Esophagus mucosa (tissue), 1 donor: ENCODE data around the gene FSTL1. TPM values are rescaled to one million over a fixed set of nuclear protein-coding genes. Genes with fewer than 3 reads are reported as not detected.
A peak's percentile ranks its signal among the peaks of the same experiment; 100 is the strongest.

Experiments used
- ATAC-seq: fragments of 200-7000 bp; cut with Tn5 transposase; one replicate; pipeline ENCODE4 v1.9.1; 2020
- total RNA-seq: library from RNA; stranded (reverse); gene quantifications from one replicate; pipeline ENCODE4 v1.2.4, GENCODE V29; 2023
- donor health status: DM: yes; HTN: yes; CAD: no.

FSTL1 gene
- total RNA-seq, 1 donor from 2014 or later: 15.8 TPM

- peak; percentile 27 for ATAC-seq
These were observed 18.0 kb upstream of the FSTL1 start for GRCh38 chr3:120468635-120469295.

GRCh38 chr3:120462409-120462959 is 11.7 kb upstream of the FSTL1 start:
- ATAC-seq: no peak

GRCh38 chr3:120461416-120461815 is 10.6 kb upstream of the FSTL1 start:
- ATAC-seq: no peak

GRCh38 chr3:120460862-120461261 is 10.1 kb upstream of the FSTL1 start:
- no peak for ATAC-seq

GRCh38 chr3:120460181-120460790 is 9.5 kb upstream of the FSTL1 start:
- ATAC-seq: no peak

- no peak for ATAC-seq
These were observed 8.4 kb upstream of the FSTL1 start for GRCh38 chr3:120459196-120459595.

GRCh38 chr3:120457827-120458226 is 7.0 kb upstream of the FSTL1 start:
- ATAC-seq: no peak

GRCh38 chr3:120454076-120454689 is 3.4 kb upstream of the FSTL1 start:
- ATAC-seq: no peak

GRCh38 chr3:120452816-120453215 is 2.0 kb upstream of the FSTL1 start:
- ATAC-seq: no peak

- ATAC-seq: no peak
These were observed 1.0 kb upstream of the FSTL1 start for GRCh38 chr3:120451806-120452205.

GRCh38 chr3:120451272-120451761 is 525 bp upstream of the FSTL1 start:
- peak; percentile 19 for ATAC-seq

- peak; percentile 16 for ATAC-seq
These were observed 842 bp downstream of the FSTL1 start for GRCh38 chr3:120449701-120450599.

GRCh38 chr3:120449251-120449650 is 1.5 kb downstream of the FSTL1 start:
- no peak for ATAC-seq

- ATAC-seq: no peak
These were observed 2.0 kb downstream of the FSTL1 start for GRCh38 chr3:120448756-120449155.

GRCh38 chr3:120446891-120447668 is 3.7 kb downstream of the FSTL1 start:
- ATAC-seq: no peak

- ATAC-seq: no peak
These were observed 5.1 kb downstream of the FSTL1 start for GRCh38 chr3:120445654-120446053.

GRCh38 chr3:120443626-120444123 is 7.1 kb downstream of the FSTL1 start:
- no peak for ATAC-seq

GRCh38 chr3:120442975-120443517 is 7.7 kb downstream of the FSTL1 start:
- ATAC-seq: no peak

GRCh38 chr3:120441776-120442175 is 9.0 kb downstream of the FSTL1 start:
- ATAC-seq: no peak

- no peak for ATAC-seq
These were observed 10.0 kb downstream of the FSTL1 start for GRCh38 chr3:120440762-120441161.
